H1 (cell line): ENCODE measurements around the gene RTKN. TPM values are rescaled to one million over a fixed set of nuclear protein-coding genes. Genes with fewer than 3 reads are reported as not detected.

Experiments used
- CHD2 ChIP-seq: IDR thresholded peaks from 2 replicates; pipeline ENCODE4 v1.6.1; 2012; ENCODE audit warnings: low read length, improper control_type of control experiment
- GTF2F1 ChIP-seq: IDR thresholded peaks from 2 replicates; pipeline ENCODE4 v1.6.1; 2012; ENCODE audit warnings: low read depth, low read length, improper control_type of control experiment, borderline replicate concordance
- NRF1 ChIP-seq: IDR thresholded peaks from 2 replicates; pipeline ENCODE4 v1.6.1; 2011; ENCODE audit warnings: mild to moderate bottlenecking, low read depth, low read length, improper control_type of control experiment
- POLR2AphosphoS5 ChIP-seq: IDR thresholded peaks from 2 replicates; pipeline ENCODE4 v1.6.1; 2011; ENCODE audit warnings: low read depth, low read length
- RFX5 ChIP-seq: IDR thresholded peaks from 2 replicates; pipeline ENCODE4 v1.6.1; 2011; ENCODE audit warnings: low read depth, low read length, improper control_type of control experiment, borderline replicate concordance
- RXRA ChIP-seq: IDR thresholded peaks from 2 replicates; pipeline ENCODE4 v1.6.1; 2011; ENCODE audit warnings: low read depth, mild to moderate bottlenecking, low read length, moderate library complexity; ENCODE audit not compliant: insufficient read depth
- SP1 ChIP-seq: IDR thresholded peaks from 2 replicates; pipeline ENCODE4 v1.6.1; 2011; ENCODE audit warnings: low read depth, low read length
- TAF7 ChIP-seq: optimal IDR thresholded peaks from 2 replicates; pipeline ENCODE3; 2011; ENCODE audit warnings: low read depth, mild to moderate bottlenecking, inconsistent platforms, low read length, moderate library complexity, borderline replicate concordance
- polyA plus RNA-seq, 7 experiments: library from polyadenylated mRNA; depleted of rRNA in 3 of 7; stranded (reverse) in 5 of 7; unstranded in 2 of 7; fragments of >200 nt in 5 of 7; fragments of 200-250 nt in 2 of 7; gene quantifications; 1 replicate in 5 of 7; 2 replicates in 1 of 7; 4 replicates in 1 of 7; pipeline versions ENCODE4 v1.2.1 to v1.2.3, GENCODE V29; 2011 to 2013; ENCODE audit warnings: missing spikeins in 2 of 7, mixed read lengths in 2 of 7
- total RNA-seq: library from RNA; stranded (reverse); fragmentation: NEBNext Ultra II Directional; extraction: Animal tissue kit (Norgen Biotek cat#: 25700); gene quantifications from 2 replicates; pipeline ENCODE4 v1.2.1, GENCODE V29; 2021
- TF ChIP-seq, protein P1 (sequence below): fragments of 300-600 bp; sonication (generic); IDR thresholded peaks from 2 replicates; pipeline ENCODE4 v1.7.1; 2012; ENCODE audit warnings: low read length, moderate library complexity, mild to moderate bottlenecking, inconsistent platforms; ENCODE audit not compliant: insufficient replicate concordance
- TF ChIP-seq, protein P2 (sequence below): IDR thresholded peaks from 2 replicates; pipeline ENCODE4 v1.6.1; 2011; ENCODE audit warnings: low read length, improper control_type of control experiment

Gene RTKN
- total and polyA plus RNA-seq, 2 of the 8 experiments (the other 6 are each of a cell fraction or from before 2014, with no cell fraction given): 40.2 to 54.1 TPM

DNA sequence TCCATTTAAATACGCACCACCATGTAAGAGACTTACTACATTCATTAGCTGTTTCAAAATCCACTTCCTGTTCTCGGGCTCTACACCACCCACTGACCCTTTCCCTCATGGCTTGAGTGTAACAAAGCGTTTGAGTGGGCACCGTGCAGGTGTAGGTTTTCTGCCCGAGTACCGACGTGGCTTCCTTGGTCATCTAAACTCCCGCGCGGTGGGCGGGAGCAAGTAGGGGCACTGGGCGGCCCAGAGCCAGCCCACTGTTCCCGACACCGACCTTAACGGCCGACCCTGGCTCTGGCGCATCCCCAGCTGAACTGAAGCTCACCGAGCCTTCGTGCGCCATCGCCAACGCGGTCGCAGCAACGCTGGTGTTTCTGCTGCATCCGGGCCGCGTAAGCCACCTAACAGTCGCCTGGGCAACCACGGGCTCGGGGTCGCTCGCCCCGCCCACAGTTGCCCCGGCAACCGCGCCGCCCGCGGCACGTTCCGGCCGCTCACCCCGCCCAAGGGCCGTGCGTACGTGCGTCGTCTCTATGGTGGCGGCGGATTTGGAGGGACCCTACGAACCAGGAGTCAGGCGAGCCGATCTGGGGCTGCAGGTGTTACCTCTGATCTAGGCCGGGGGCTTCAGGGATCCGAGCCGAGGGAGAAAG is 20.4 kb downstream of the RTKN start, which contains the start of the genes C2orf81 and WDR54 (continued):
- TF ChIP-seq NRF1 (no peak), POLR2AphosphoS5 (peak; percentile 94), TAF7 (peak; percentile 70), RFX5 (no peak), GTF2F1 (0 out of 2 replicates have a peak, but pooled peaks have one; percentile 54), CHD2 (no peak), SP1 (0 out of 2 replicates have a peak, but pooled peaks have one; percentile 6), RXRA (no peak)
- TF ChIP-seq, protein P1, sequence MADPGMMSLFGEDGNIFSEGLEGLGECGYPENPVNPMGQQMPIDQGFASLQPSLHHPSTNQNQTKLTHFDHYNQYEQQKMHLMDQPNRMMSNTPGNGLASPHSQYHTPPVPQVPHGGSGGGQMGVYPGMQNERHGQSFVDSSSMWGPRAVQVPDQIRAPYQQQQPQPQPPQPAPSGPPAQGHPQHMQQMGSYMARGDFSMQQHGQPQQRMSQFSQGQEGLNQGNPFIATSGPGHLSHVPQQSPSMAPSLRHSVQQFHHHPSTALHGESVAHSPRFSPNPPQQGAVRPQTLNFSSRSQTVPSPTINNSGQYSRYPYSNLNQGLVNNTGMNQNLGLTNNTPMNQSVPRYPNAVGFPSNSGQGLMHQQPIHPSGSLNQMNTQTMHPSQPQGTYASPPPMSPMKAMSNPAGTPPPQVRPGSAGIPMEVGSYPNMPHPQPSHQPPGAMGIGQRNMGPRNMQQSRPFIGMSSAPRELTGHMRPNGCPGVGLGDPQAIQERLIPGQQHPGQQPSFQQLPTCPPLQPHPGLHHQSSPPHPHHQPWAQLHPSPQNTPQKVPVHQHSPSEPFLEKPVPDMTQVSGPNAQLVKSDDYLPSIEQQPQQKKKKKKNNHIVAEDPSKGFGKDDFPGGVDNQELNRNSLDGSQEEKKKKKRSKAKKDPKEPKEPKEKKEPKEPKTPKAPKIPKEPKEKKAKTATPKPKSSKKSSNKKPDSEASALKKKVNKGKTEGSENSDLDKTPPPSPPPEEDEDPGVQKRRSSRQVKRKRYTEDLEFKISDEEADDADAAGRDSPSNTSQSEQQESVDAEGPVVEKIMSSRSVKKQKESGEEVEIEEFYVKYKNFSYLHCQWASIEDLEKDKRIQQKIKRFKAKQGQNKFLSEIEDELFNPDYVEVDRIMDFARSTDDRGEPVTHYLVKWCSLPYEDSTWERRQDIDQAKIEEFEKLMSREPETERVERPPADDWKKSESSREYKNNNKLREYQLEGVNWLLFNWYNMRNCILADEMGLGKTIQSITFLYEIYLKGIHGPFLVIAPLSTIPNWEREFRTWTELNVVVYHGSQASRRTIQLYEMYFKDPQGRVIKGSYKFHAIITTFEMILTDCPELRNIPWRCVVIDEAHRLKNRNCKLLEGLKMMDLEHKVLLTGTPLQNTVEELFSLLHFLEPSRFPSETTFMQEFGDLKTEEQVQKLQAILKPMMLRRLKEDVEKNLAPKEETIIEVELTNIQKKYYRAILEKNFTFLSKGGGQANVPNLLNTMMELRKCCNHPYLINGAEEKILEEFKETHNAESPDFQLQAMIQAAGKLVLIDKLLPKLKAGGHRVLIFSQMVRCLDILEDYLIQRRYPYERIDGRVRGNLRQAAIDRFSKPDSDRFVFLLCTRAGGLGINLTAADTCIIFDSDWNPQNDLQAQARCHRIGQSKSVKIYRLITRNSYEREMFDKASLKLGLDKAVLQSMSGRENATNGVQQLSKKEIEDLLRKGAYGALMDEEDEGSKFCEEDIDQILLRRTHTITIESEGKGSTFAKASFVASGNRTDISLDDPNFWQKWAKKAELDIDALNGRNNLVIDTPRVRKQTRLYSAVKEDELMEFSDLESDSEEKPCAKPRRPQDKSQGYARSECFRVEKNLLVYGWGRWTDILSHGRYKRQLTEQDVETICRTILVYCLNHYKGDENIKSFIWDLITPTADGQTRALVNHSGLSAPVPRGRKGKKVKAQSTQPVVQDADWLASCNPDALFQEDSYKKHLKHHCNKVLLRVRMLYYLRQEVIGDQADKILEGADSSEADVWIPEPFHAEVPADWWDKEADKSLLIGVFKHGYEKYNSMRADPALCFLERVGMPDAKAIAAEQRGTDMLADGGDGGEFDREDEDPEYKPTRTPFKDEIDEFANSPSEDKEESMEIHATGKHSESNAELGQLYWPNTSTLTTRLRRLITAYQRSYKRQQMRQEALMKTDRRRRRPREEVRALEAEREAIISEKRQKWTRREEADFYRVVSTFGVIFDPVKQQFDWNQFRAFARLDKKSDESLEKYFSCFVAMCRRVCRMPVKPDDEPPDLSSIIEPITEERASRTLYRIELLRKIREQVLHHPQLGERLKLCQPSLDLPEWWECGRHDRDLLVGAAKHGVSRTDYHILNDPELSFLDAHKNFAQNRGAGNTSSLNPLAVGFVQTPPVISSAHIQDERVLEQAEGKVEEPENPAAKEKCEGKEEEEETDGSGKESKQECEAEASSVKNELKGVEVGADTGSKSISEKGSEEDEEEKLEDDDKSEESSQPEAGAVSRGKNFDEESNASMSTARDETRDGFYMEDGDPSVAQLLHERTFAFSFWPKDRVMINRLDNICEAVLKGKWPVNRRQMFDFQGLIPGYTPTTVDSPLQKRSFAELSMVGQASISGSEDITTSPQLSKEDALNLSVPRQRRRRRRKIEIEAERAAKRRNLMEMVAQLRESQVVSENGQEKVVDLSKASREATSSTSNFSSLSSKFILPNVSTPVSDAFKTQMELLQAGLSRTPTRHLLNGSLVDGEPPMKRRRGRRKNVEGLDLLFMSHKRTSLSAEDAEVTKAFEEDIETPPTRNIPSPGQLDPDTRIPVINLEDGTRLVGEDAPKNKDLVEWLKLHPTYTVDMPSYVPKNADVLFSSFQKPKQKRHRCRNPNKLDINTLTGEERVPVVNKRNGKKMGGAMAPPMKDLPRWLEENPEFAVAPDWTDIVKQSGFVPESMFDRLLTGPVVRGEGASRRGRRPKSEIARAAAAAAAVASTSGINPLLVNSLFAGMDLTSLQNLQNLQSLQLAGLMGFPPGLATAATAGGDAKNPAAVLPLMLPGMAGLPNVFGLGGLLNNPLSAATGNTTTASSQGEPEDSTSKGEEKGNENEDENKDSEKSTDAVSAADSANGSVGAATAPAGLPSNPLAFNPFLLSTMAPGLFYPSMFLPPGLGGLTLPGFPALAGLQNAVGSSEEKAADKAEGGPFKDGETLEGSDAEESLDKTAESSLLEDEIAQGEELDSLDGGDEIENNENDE: no peak
- TF ChIP-seq, protein P2, sequence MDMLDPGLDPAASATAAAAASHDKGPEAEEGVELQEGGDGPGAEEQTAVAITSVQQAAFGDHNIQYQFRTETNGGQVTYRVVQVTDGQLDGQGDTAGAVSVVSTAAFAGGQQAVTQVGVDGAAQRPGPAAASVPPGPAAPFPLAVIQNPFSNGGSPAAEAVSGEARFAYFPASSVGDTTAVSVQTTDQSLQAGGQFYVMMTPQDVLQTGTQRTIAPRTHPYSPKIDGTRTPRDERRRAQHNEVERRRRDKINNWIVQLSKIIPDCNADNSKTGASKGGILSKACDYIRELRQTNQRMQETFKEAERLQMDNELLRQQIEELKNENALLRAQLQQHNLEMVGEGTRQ: 0 out of 2 replicates have a peak, but pooled peaks have one; percentile 15
